ENCODE data around the gene SYNDIG1L. TPM values are rescaled to one million over a fixed set of nuclear protein-coding genes. Genes with fewer than 3 reads are reported as not detected.

The SYNDIG1L gene
- total RNA-seq, 1 experiment from 2014 or later, result not detected

DNA sequence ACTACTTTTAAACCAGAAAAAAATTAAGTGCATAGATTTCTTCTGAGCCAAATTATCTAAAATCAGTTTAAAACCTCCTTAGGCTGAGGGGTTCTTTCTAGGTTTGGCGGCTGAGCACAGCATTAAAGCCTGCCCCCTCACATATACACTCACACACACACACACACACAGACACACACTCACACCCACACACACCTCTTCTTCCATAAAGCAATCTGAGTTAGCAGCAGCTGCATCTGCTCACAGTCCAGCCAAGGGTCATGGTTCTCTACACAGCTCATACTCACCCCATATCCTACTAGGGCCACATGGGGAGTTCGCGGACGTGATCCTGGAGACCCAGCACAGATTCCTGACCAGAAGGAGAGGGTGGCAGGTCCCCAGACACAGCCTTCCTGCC, 12.4 kb downstream of the SYNDIG1L start:
- CTCF ChIA-PET, result no interaction called here
- no peaks in the 10 kb centered on the region for H4K20me1 ChIP-seq (ENCODE audit: insufficient read depth)
- BruUV-seq (replicated peaks), result no TSS peak
- RAD21 ChIA-PET (ENCODE audit: low non-redundant PET in 1 of 2, low total read pairs in 2 of 2, uncharacterized antibody in 2 of 2, unreplicated experiment in 2 of 2), result no interaction called here
- no peak for TF ChIP-seq RAD21 (IDR thresholded peaks at IDR 0.05; ENCODE audit: low read depth)
- TF ChIP-seq EZH2phosphoT487 (IDR thresholded peaks at IDR 0.05; ENCODE audit: borderline replicate concordance), result no peak
- TF ChIP-seq, protein P1, sequence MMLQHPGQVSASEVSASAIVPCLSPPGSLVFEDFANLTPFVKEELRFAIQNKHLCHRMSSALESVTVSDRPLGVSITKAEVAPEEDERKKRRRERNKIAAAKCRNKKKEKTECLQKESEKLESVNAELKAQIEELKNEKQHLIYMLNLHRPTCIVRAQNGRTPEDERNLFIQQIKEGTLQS (IDR thresholded peaks at IDR 0.05), result no peak
- TF ChIP-seq, protein P2, sequence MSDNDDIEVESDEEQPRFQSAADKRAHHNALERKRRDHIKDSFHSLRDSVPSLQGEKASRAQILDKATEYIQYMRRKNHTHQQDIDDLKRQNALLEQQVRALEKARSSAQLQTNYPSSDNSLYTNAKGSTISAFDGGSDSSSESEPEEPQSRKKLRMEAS (IDR thresholded peaks at IDR 0.05), result no peak
- no peak for TF ChIP-seq ELF1 (IDR thresholded peaks at IDR 0.05; ENCODE audit: borderline replicate concordance, low read depth)
- TF ChIP-seq TCF7L2 (IDR thresholded peaks at IDR 0.05; ENCODE audit: borderline replicate concordance, extremely low read depth, insufficient read depth, insufficient read length), result no peak
- TF ChIP-seq POLR2AphosphoS5 (IDR thresholded peaks at IDR 0.05; ENCODE audit: low read depth, low read length), result no peak
- TF ChIP-seq JUND (IDR thresholded peaks at IDR 0.05), result no peak
- DNase-seq (ENCODE audit: low read depth, low spot score) (no peak), ATAC-seq (no peak)
- intact Hi-C loops (cut with micrococcal nuclease), result no loop called here
- H3K4me3 ChIP-seq (replicated peaks in 1 of 2; ENCODE audit: low read depth in 1 of 2, low read length in 2 of 2), result no peak overlapping the region
- no peaks in the 10 kb centered on the region for H3K36me3 ChIP-seq (ENCODE audit: control insufficient read depth in 1 of 2, insufficient read depth in 2 of 2, low read length in 2 of 2)
- no peak overlapping the region for H3K27ac ChIP-seq (ENCODE audit: low read depth, low read length)
- H3K27me3 ChIP-seq (ENCODE audit: insufficient read depth, low read length), result peaks cover 25% of the 10 kb centered on the region
- no peaks in the 10 kb centered on the region for H3K9me2 ChIP-seq (ENCODE audit: insufficient read depth)
- no peak overlapping the region for H2AFZ ChIP-seq (ENCODE audit: low read depth, low read length, poor library complexity, severe bottlenecking)
- H3K79me2 ChIP-seq (ENCODE audit: insufficient read depth, low read length), result no peaks in the 10 kb centered on the region
- no peak overlapping the region for H3K4me2 ChIP-seq (ENCODE audit: low read length)
- POLR2A ChIA-PET, result no interaction called here
- H3K4me1 ChIP-seq (ENCODE audit: control insufficient read depth in 1 of 2, insufficient read depth in 2 of 2, low read length in 2 of 2), result peaks cover 8% of the 10 kb centered on the region in 2 experiments; a peak in 3 of 4 replicates
- H3K9ac ChIP-seq (ENCODE audit: low read length), result no peak overlapping the region
- H3K9me3 ChIP-seq (ENCODE audit: control insufficient read depth in 1 of 2, insufficient read depth in 1 of 2, low read depth in 1 of 2, low read length in 2 of 2), result no peaks in the 10 kb centered on the region

DNA sequence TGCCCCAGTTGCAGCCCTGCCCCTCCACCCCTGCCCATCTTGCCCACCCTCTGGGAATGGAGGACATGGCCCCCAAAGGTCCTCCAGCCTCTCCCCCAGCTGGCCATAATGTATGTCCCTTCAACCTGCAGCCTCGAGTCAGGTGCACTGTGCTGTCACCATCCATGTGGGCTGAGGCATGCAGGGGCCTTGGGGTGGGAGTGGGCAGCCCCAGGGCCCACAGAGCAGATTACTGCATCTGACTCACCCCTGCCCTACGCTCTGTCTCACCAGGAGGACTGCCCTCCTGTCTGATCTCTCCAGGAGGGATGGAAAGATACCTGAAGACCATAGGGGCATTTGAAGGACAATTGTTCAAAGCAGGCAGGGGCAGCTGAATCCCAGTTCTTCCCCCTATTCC, 13.3 kb downstream of the SYNDIG1L start:
- Histone ChIP-seq H3K4me3 (replicated peaks in 1 of 2; ENCODE audit: low read depth in 1 of 2, low read length in 2 of 2) (no peak overlapping the region), H3K36me3 (ENCODE audit: control insufficient read depth in 1 of 2, insufficient read depth in 2 of 2, low read length in 2 of 2) (no peaks in the 10 kb centered on the region), H3K9me3 (ENCODE audit: control insufficient read depth in 1 of 2, insufficient read depth in 1 of 2, low read depth in 1 of 2, low read length in 2 of 2) (no peaks in the 10 kb centered on the region), H3K4me1 (ENCODE audit: control insufficient read depth in 1 of 2, insufficient read depth in 2 of 2, low read length in 2 of 2) (peaks cover 8% of the 10 kb centered on the region in 2 experiments; a peak in 3 of 4 replicates), H2AFZ (ENCODE audit: low read depth, low read length, poor library complexity, severe bottlenecking) (no peak overlapping the region), H3K27me3 (ENCODE audit: insufficient read depth, low read length) (peaks cover 17% of the 10 kb centered on the region), H3K27ac (ENCODE audit: low read depth, low read length) (no peak overlapping the region), H3K4me2 (ENCODE audit: low read length) (no peak overlapping the region), H3K79me2 (ENCODE audit: insufficient read depth, low read length) (no peaks in the 10 kb centered on the region), H4K20me1 (ENCODE audit: insufficient read depth) (no peaks in the 10 kb centered on the region), H3K9me2 (ENCODE audit: insufficient read depth) (no peaks in the 10 kb centered on the region), H3K9ac (ENCODE audit: low read length) (no peak overlapping the region)
- intact Hi-C loops (cut with micrococcal nuclease), result no loop called here
- TF ChIP-seq ZFX (IDR thresholded peaks at IDR 0.05) (no peak), JUND (IDR thresholded peaks at IDR 0.05) (no peak), EZH2phosphoT487 (IDR thresholded peaks at IDR 0.05; ENCODE audit: borderline replicate concordance) (no peak), EGR1 (IDR thresholded peaks at IDR 0.05; ENCODE audit: low read depth) (no peak), ELF1 (IDR thresholded peaks at IDR 0.05; ENCODE audit: borderline replicate concordance, low read depth) (no peak), POLR2A (IDR thresholded peaks at IDR 0.05; ENCODE audit: borderline replicate concordance, extremely low read depth, insufficient read depth, insufficient read length) (no peak), POLR2AphosphoS5 (IDR thresholded peaks at IDR 0.05; ENCODE audit: low read depth, low read length) (no peak), FOSL1 (IDR thresholded peaks at IDR 0.05; ENCODE audit: low read depth) (no peak), SRF (IDR thresholded peaks at IDR 0.05; ENCODE audit: low read depth) (no peak), SIN3A (IDR thresholded peaks at IDR 0.05; ENCODE audit: low read depth) (no peak)
- TF ChIP-seq, protein P2 (IDR thresholded peaks at IDR 0.05), result no peak
- TF ChIP-seq, protein P3, sequence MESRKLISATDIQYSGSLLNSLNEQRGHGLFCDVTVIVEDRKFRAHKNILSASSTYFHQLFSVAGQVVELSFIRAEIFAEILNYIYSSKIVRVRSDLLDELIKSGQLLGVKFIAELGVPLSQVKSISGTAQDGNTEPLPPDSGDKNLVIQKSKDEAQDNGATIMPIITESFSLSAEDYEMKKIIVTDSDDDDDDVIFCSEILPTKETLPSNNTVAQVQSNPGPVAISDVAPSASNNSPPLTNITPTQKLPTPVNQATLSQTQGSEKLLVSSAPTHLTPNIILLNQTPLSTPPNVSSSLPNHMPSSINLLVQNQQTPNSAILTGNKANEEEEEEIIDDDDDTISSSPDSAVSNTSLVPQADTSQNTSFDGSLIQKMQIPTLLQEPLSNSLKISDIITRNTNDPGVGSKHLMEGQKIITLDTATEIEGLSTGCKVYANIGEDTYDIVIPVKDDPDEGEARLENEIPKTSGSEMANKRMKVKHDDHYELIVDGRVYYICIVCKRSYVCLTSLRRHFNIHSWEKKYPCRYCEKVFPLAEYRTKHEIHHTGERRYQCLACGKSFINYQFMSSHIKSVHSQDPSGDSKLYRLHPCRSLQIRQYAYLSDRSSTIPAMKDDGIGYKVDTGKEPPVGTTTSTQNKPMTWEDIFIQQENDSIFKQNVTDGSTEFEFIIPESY (IDR thresholded peaks at IDR 0.05; ENCODE audit: extremely low read depth, insufficient replicate concordance, low read length), result no peak
- TF ChIP-seq, protein P4, sequence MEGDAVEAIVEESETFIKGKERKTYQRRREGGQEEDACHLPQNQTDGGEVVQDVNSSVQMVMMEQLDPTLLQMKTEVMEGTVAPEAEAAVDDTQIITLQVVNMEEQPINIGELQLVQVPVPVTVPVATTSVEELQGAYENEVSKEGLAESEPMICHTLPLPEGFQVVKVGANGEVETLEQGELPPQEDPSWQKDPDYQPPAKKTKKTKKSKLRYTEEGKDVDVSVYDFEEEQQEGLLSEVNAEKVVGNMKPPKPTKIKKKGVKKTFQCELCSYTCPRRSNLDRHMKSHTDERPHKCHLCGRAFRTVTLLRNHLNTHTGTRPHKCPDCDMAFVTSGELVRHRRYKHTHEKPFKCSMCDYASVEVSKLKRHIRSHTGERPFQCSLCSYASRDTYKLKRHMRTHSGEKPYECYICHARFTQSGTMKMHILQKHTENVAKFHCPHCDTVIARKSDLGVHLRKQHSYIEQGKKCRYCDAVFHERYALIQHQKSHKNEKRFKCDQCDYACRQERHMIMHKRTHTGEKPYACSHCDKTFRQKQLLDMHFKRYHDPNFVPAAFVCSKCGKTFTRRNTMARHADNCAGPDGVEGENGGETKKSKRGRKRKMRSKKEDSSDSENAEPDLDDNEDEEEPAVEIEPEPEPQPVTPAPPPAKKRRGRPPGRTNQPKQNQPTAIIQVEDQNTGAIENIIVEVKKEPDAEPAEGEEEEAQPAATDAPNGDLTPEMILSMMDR (IDR thresholded peaks at IDR 0.05 in 2 of 3, conservative IDR thresholded peaks at IDR 0.05 in 1 of 3; ENCODE audit: borderline replicate concordance in 1 of 3, insufficient read depth in 1 of 3, low read depth in 2 of 3, low read length in 2 of 3), result no peak
- DNase-seq (ENCODE audit: low read depth, low spot score), result no peak
- ChIA-PET CTCF (no interaction called here), RAD21 (ENCODE audit: low non-redundant PET in 1 of 2, low total read pairs in 2 of 2, uncharacterized antibody in 2 of 2, unreplicated experiment in 2 of 2) (no interaction called here), POLR2A (no interaction called here)
- BruUV-seq (replicated peaks), result no TSS peak
- ATAC-seq, result no peak
